Measurements from ENCODE around the gene ADAMTS1.

DNA sequence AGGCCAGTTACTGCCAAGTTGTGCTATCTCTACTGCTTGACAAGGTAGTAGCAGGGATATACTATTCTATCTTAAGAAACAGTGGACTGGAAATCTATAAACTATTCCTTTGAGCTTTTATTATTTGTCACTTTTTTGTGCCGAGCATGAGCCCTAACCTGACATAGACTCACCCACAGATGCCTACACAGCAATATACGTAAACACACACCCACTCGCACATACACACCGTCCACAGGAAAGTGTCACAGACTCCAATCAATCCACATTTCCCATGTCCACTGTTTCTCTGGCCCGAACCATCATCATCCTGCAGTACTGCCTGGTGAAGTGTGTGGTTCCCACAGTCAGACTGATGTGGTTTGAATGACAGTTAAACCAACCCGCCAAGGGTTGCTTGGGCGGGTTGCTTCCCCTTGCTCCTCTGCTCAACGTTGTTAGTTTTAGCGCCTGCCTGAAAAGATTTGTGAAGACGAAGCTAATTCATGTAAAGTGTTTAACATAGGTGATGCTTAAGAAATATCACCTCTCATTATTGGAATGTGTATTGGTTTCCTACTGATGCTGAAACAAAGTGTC lies 47.2 kb downstream of the ADAMTS1 start:
- TF ChIP-seq NR1H2 (CRISPR knock-in tag; IDR thresholded peaks at IDR 0.05) (no peak), ESRRA (CRISPR knock-in tag; IDR thresholded peaks at IDR 0.05; ENCODE audit: borderline replicate concordance) (no peak), ZBTB21 (CRISPR knock-in tag; IDR thresholded peaks at IDR 0.05; ENCODE audit: borderline replicate concordance) (no peak), FOXJ3 (CRISPR knock-in tag; IDR thresholded peaks at IDR 0.05; ENCODE audit: borderline replicate concordance) (no peak), FOXK1 (CRISPR knock-in tag; IDR thresholded peaks at IDR 0.05) (no peak), ZNF263 (CRISPR knock-in tag; IDR thresholded peaks at IDR 0.05; ENCODE audit: low read depth) (no peak), TEAD1 (CRISPR knock-in tag; IDR thresholded peaks at IDR 0.05) (no peak)
- TF ChIP-seq, protein P1, sequence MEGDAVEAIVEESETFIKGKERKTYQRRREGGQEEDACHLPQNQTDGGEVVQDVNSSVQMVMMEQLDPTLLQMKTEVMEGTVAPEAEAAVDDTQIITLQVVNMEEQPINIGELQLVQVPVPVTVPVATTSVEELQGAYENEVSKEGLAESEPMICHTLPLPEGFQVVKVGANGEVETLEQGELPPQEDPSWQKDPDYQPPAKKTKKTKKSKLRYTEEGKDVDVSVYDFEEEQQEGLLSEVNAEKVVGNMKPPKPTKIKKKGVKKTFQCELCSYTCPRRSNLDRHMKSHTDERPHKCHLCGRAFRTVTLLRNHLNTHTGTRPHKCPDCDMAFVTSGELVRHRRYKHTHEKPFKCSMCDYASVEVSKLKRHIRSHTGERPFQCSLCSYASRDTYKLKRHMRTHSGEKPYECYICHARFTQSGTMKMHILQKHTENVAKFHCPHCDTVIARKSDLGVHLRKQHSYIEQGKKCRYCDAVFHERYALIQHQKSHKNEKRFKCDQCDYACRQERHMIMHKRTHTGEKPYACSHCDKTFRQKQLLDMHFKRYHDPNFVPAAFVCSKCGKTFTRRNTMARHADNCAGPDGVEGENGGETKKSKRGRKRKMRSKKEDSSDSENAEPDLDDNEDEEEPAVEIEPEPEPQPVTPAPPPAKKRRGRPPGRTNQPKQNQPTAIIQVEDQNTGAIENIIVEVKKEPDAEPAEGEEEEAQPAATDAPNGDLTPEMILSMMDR (IDR thresholded peaks at IDR 0.05): no peak
- TF ChIP-seq, protein P2, sequence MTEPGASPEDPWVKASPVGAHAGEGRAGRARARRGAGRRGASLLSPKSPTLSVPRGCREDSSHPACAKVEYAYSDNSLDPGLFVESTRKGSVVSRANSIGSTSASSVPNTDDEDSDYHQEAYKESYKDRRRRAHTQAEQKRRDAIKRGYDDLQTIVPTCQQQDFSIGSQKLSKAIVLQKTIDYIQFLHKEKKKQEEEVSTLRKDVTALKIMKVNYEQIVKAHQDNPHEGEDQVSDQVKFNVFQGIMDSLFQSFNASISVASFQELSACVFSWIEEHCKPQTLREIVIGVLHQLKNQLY (CRISPR knock-in tag; IDR thresholded peaks at IDR 0.05): no peak
- TF ChIP-seq, protein P3, sequence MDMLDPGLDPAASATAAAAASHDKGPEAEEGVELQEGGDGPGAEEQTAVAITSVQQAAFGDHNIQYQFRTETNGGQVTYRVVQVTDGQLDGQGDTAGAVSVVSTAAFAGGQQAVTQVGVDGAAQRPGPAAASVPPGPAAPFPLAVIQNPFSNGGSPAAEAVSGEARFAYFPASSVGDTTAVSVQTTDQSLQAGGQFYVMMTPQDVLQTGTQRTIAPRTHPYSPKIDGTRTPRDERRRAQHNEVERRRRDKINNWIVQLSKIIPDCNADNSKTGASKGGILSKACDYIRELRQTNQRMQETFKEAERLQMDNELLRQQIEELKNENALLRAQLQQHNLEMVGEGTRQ (CRISPR knock-in tag; IDR thresholded peaks at IDR 0.05): no peak
- TF ChIP-seq, protein P4, sequence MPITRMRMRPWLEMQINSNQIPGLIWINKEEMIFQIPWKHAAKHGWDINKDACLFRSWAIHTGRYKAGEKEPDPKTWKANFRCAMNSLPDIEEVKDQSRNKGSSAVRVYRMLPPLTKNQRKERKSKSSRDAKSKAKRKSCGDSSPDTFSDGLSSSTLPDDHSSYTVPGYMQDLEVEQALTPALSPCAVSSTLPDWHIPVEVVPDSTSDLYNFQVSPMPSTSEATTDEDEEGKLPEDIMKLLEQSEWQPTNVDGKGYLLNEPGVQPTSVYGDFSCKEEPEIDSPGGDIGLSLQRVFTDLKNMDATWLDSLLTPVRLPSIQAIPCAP (CRISPR knock-in tag; IDR thresholded peaks at IDR 0.05): no peak

Measured in WTC11 (cell line).